ENCODE data around the gene ZNF837.
"Not testable (repeated sequence)": the region's sequence is repeated elsewhere in the genome, so short reads cannot be mapped to it uniquely, and the experiment has no call there.

ZNF837 gene

DNA sequence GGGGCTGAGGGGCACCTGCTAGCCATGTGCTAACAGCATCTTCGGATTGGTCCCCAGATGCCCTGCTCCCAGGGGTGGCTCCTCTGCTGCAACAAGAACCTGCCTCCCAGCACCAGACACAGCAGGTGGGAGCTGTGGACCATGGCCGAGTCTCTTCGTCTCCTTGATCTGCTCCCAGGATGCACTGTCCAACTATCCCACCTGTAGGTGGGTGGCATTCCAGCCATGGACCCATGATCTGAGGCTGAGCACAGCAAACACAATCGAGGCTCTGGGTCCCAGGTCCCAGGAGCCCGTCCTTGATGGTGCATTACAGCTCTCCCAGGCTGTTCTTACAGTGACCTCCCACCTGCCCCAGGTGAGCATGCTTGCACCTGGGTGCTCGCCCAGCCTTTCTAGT, 1.6 kb downstream of the ZNF837 start:
- H3K9me2 ChIP-seq (ENCODE audit: low read depth, low read length), result no peaks in the 10 kb centered on the region
- H3K27me3 ChIP-seq (ENCODE audit: insufficient read depth, low read length), result no peaks in the 10 kb centered on the region
- no peak for TF ChIP-seq EZH2 (IDR thresholded peaks at IDR 0.05; ENCODE audit: borderline replicate concordance, low read length)
- TF ChIP-seq, protein P1, sequence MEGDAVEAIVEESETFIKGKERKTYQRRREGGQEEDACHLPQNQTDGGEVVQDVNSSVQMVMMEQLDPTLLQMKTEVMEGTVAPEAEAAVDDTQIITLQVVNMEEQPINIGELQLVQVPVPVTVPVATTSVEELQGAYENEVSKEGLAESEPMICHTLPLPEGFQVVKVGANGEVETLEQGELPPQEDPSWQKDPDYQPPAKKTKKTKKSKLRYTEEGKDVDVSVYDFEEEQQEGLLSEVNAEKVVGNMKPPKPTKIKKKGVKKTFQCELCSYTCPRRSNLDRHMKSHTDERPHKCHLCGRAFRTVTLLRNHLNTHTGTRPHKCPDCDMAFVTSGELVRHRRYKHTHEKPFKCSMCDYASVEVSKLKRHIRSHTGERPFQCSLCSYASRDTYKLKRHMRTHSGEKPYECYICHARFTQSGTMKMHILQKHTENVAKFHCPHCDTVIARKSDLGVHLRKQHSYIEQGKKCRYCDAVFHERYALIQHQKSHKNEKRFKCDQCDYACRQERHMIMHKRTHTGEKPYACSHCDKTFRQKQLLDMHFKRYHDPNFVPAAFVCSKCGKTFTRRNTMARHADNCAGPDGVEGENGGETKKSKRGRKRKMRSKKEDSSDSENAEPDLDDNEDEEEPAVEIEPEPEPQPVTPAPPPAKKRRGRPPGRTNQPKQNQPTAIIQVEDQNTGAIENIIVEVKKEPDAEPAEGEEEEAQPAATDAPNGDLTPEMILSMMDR (IDR thresholded peaks at IDR 0.05; ENCODE audit: low read length), result no peak
- H3K4me3 ChIP-seq (ENCODE audit: low read depth, low read length, poor library complexity, severe bottlenecking), result peak overlapping the region; percentile 74
- no peak overlapping the region for H3K27ac ChIP-seq (ENCODE audit: low read depth, low read length, poor library complexity, severe bottlenecking)
- H3K4me2 ChIP-seq (ENCODE audit: low read length), result peak overlapping the region; percentile 91
- H3K9me3 ChIP-seq (ENCODE audit: low read length), result no peaks in the 10 kb centered on the region
- no peak overlapping the region for H2AFZ ChIP-seq (ENCODE audit: low read length)
- H4K20me1 ChIP-seq (ENCODE audit: insufficient read depth, low read length), result no peaks in the 10 kb centered on the region
- H3K79me2 ChIP-seq (ENCODE audit: insufficient read depth, low read length), result no peaks in the 10 kb centered on the region
- H3K9ac ChIP-seq (ENCODE audit: low read length), result peak overlapping the region; percentile 13; the same call in 1 of the 2 replicates
- H3K36me3 ChIP-seq (ENCODE audit: insufficient read depth, low read length), result no peaks in the 10 kb centered on the region
- no peaks in the 10 kb centered on the region for H3F3A ChIP-seq (ENCODE audit: insufficient read depth, low read length)
- H3K4me1 ChIP-seq (ENCODE audit: insufficient read depth, low read length, severe bottlenecking), result peaks cover 32% of the 10 kb centered on the region

DNA sequence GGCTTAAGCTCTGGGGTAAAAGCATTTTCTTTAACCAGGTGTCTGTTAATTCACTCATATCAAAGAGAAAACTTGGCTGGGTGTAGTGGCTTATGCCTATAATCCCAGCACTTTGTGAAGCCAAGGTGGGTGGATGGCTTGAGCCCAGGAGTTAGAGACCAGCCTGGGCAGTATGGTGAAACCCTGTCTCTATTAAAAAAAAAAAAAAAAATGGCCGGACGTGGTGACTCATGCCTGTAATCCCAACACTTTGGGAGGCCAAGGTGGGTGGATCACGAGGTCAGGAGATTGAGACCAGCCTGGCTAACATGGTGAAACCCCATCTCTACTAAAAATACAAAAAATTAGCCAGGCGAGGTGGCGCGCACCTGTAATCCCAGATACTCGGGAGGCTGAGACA, 4.1 kb downstream of the ZNF837 start:
- not testable (repeated sequence) for H3K9ac ChIP-seq (ENCODE audit: low read length); H3K27me3 ChIP-seq (ENCODE audit: insufficient read depth, low read length); H3K36me3 ChIP-seq (ENCODE audit: insufficient read depth, low read length); H3K27ac ChIP-seq (ENCODE audit: low read depth, low read length, poor library complexity, severe bottlenecking); H4K20me1 ChIP-seq (ENCODE audit: insufficient read depth, low read length); H3K9me3 ChIP-seq (ENCODE audit: low read length); H3K79me2 ChIP-seq (ENCODE audit: insufficient read depth, low read length); H3K9me2 ChIP-seq (ENCODE audit: low read depth, low read length); H3K4me3 ChIP-seq (ENCODE audit: low read depth, low read length, poor library complexity, severe bottlenecking); H3K4me2 ChIP-seq (ENCODE audit: low read length); H2AFZ ChIP-seq (ENCODE audit: low read length); H3F3A ChIP-seq (ENCODE audit: insufficient read depth, low read length)
- peaks cover 19% of the 10 kb centered on the region for H3K4me1 ChIP-seq (ENCODE audit: insufficient read depth, low read length, severe bottlenecking)

DNA sequence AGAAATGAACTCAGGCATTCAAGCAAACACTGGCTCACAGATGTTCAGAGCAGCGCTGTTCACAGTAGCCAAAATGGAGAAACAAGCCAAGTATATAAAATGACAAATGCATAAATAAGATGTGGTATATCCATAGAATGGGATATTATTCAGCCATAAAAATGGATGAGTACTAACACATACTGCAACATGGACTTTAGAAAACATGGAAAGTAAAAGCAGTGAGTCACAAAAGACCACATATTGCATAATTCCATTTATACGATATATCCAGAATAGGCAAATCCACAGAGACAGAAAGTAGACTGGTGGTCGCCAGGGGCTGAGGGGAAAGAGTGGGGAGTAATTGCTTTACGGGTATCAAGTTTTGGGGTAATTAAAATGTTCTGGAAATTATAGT, 6.6 kb downstream of the ZNF837 start:
- Histone ChIP-seq H3K36me3 (ENCODE audit: insufficient read depth, low read length) (no peaks in the 10 kb centered on the region), H2AFZ (ENCODE audit: low read length) (no peak overlapping the region), H3K4me3 (ENCODE audit: low read depth, low read length, poor library complexity, severe bottlenecking) (no peak overlapping the region), H3K4me1 (ENCODE audit: insufficient read depth, low read length, severe bottlenecking) (peaks cover 2% of the 10 kb centered on the region), H3F3A (ENCODE audit: insufficient read depth, low read length) (no peaks in the 10 kb centered on the region), H3K27ac (ENCODE audit: low read depth, low read length, poor library complexity, severe bottlenecking) (no peak overlapping the region), H3K9me2 (ENCODE audit: low read depth, low read length) (no peaks in the 10 kb centered on the region), H3K27me3 (ENCODE audit: insufficient read depth, low read length) (no peaks in the 10 kb centered on the region), H4K20me1 (ENCODE audit: insufficient read depth, low read length) (no peaks in the 10 kb centered on the region), H3K9ac (ENCODE audit: low read length) (no peak overlapping the region), H3K79me2 (ENCODE audit: insufficient read depth, low read length) (no peaks in the 10 kb centered on the region), H3K4me2 (ENCODE audit: low read length) (no peak overlapping the region), H3K9me3 (ENCODE audit: low read length) (no peaks in the 10 kb centered on the region)
- TF ChIP-seq, protein P1 (IDR thresholded peaks at IDR 0.05; ENCODE audit: low read length), result no peak
- no peak for TF ChIP-seq EZH2 (IDR thresholded peaks at IDR 0.05; ENCODE audit: borderline replicate concordance, low read length)

DNA sequence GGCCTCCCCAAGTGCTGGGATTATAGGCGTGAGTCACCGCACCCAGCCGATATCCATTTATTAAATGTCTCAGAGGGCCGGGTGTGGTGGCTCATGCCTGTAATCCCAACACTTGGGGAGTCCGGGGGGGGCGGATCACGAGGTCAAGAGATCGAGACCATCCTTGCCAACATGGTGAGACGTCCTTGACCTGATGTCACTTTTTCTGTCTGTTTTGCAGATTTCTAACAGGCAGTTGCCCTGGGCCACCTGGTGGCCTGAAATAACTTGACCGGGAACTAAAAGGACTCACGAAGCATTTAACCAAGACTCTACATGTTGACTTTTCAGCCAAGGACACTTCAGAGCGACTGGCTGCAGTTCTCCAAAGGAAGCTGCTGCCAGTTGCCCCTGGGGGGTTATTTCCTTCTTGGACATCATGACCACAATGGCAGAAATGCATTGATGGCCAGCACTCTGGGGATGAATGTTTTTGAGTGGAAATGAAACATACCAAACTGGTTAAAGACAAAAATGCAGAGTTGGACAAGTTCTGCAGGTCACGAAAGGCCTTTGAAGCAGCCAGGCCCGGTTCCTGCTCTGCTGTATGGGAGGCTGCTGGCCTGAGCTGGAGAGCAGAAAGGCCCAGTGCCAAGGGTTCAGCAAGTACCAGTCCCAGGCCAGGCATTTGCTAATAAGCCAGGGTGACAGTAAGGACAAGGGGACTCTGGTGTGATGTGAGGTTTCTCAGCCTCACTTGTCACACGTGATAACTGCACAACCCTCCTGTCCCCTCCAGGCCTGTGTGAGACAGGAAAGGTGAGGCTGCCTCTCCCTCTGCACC, 8.3 kb downstream of the ZNF837 start:
- no peak for TF ChIP-seq EZH2 (IDR thresholded peaks at IDR 0.05; ENCODE audit: borderline replicate concordance, low read length)
- TF ChIP-seq, protein P1 (IDR thresholded peaks at IDR 0.05; ENCODE audit: low read length), result peak; percentile 39; the same call in 1 of the 2 replicates
- Histone ChIP-seq H3K27ac (ENCODE audit: low read depth, low read length, poor library complexity, severe bottlenecking) (no peak overlapping the region), H3K4me2 (ENCODE audit: low read length) (no peak overlapping the region), H3F3A (ENCODE audit: insufficient read depth, low read length) (no peaks in the 10 kb centered on the region), H3K9me3 (ENCODE audit: low read length) (no peaks in the 10 kb centered on the region), H3K36me3 (ENCODE audit: insufficient read depth, low read length) (no peaks in the 10 kb centered on the region), H3K4me3 (ENCODE audit: low read depth, low read length, poor library complexity, severe bottlenecking) (no peak overlapping the region), H4K20me1 (ENCODE audit: insufficient read depth, low read length) (no peaks in the 10 kb centered on the region), H3K4me1 (ENCODE audit: insufficient read depth, low read length, severe bottlenecking) (no peaks in the 10 kb centered on the region), H3K27me3 (ENCODE audit: insufficient read depth, low read length) (no peaks in the 10 kb centered on the region), H2AFZ (ENCODE audit: low read length) (no peak overlapping the region), H3K79me2 (ENCODE audit: insufficient read depth, low read length) (no peaks in the 10 kb centered on the region), H3K9me2 (ENCODE audit: low read depth, low read length) (no peaks in the 10 kb centered on the region), H3K9ac (ENCODE audit: low read length) (no peak overlapping the region)
